Activated CD4-positive, alpha-beta T cell treated with anti-CD3 and anti-CD28 coated beads, Interleukin-2, amount 10 ng/mL, durations not matched to agents 24 days and 14 days (primary cell): ENCODE measurements around the gene CACNA2D3. TPM values are rescaled to one million over a fixed set of nuclear protein-coding genes. Genes with fewer than 3 reads are reported as not detected.

ENCODE experiments used
- DNase-seq: peaks from one replicate; pipeline ENCODE4 v3.0.0; 2022
- H3K27ac Mint-ChIP-seq: one replicate; pipeline ENCODE4 v1.8.0; 2022; ENCODE audit warnings: mild to moderate bottlenecking, mixed read lengths
- H3K27me3 Mint-ChIP-seq: one replicate; pipeline ENCODE4 v1.8.0; 2022; ENCODE audit warnings: mixed read lengths
- H3K36me3 Mint-ChIP-seq: one replicate; pipeline ENCODE4 v1.8.0; 2022; ENCODE audit warnings: low read depth, mild to moderate bottlenecking, mixed read lengths
- H3K4me1 Mint-ChIP-seq: one replicate; pipeline ENCODE4 v1.8.0; 2021; ENCODE audit warnings: mixed read lengths
- H3K4me3 Mint-ChIP-seq: one replicate; pipeline ENCODE4 v1.8.0; 2022; ENCODE audit warnings: mild to moderate bottlenecking, moderate library complexity, mixed read lengths
- H3K9me3 Mint-ChIP-seq: one replicate; pipeline ENCODE4 v1.8.0; 2021; ENCODE audit warnings: mixed read lengths
- intact Hi-C: fragments of 100-400 bp; cut with micrococcal nuclease; formaldehyde crosslinking; loops from one replicate; pipeline ENCODE4 v1.15.1; 2023
- total RNA-seq: library from RNA; stranded (reverse); gene quantifications from 2 replicates; pipeline ENCODE4 v1.2.3, GENCODE V29; 2022

The CACNA2D3 gene
- total RNA-seq, 1 donor from 2014 or later, result not detected

- DNase-seq, result no peak
- no peaks in the 10 kb centered on the region for H3K36me3 Mint-ChIP-seq
- no peak overlapping the region for H3K27ac Mint-ChIP-seq
- no peak overlapping the region for H3K4me3 Mint-ChIP-seq
- intact Hi-C loops, result no loop called here
- no peaks in the 10 kb centered on the region for H3K27me3 Mint-ChIP-seq
- no peaks in the 10 kb centered on the region for H3K4me1 Mint-ChIP-seq
- H3K9me3 Mint-ChIP-seq, result no peaks in the 10 kb centered on the region
Measured at GRCh38 chr3:54574906-54575617, 452.7 kb downstream of the CACNA2D3 start.

GRCh38 chr3:54575618-54575960 is 453.2 kb downstream of the CACNA2D3 start:
- Mint-ChIP-seq H3K4me1 (no peaks in the 10 kb centered on the region), H3K9me3 (no peaks in the 10 kb centered on the region), H3K36me3 (no peaks in the 10 kb centered on the region), H3K27me3 (no peaks in the 10 kb centered on the region), H3K27ac (no peak overlapping the region), H3K4me3 (no peak overlapping the region)
- no peak for DNase-seq
- intact Hi-C loops, result no loop called here

- Mint-ChIP-seq H3K4me1 (no peaks in the 10 kb centered on the region), H3K36me3 (no peaks in the 10 kb centered on the region), H3K27ac (no peak overlapping the region), H3K27me3 (no peaks in the 10 kb centered on the region), H3K4me3 (no peak overlapping the region), H3K9me3 (no peaks in the 10 kb centered on the region)
- no peak for DNase-seq
- intact Hi-C loops, result no loop called here
Measured at GRCh38 chr3:54577313-54577712, 455.0 kb downstream of the CACNA2D3 start.

- Mint-ChIP-seq H3K4me1 (no peaks in the 10 kb centered on the region), H3K36me3 (no peaks in the 10 kb centered on the region), H3K27me3 (no peaks in the 10 kb centered on the region), H3K4me3 (no peak overlapping the region), H3K9me3 (no peaks in the 10 kb centered on the region), H3K27ac (no peak overlapping the region)
- DNase-seq, result no peak
- intact Hi-C loops, result no loop called here
Measured at GRCh38 chr3:54578417-54578816, 456.1 kb downstream of the CACNA2D3 start.

- Mint-ChIP-seq H3K27ac (no peak overlapping the region), H3K9me3 (peaks cover 3% of the 10 kb centered on the region), H3K27me3 (no peaks in the 10 kb centered on the region), H3K4me3 (no peak overlapping the region), H3K4me1 (no peaks in the 10 kb centered on the region), H3K36me3 (no peaks in the 10 kb centered on the region)
- intact Hi-C loops, result no loop called here
- DNase-seq, result no peak
Measured at GRCh38 chr3:54580453-54580852, 458.1 kb downstream of the CACNA2D3 start.

GRCh38 chr3:54582424-54582823 is 460.1 kb downstream of the CACNA2D3 start:
- Mint-ChIP-seq H3K4me3 (no peak overlapping the region), H3K27ac (no peak overlapping the region), H3K4me1 (no peaks in the 10 kb centered on the region), H3K36me3 (no peaks in the 10 kb centered on the region), H3K9me3 (peaks cover 3% of the 10 kb centered on the region), H3K27me3 (no peaks in the 10 kb centered on the region)
- intact Hi-C loops, result no loop called here
- DNase-seq, result no peak

- no peak overlapping the region for H3K27ac Mint-ChIP-seq
- no peaks in the 10 kb centered on the region for H3K27me3 Mint-ChIP-seq
- no peaks in the 10 kb centered on the region for H3K4me1 Mint-ChIP-seq
- no peaks in the 10 kb centered on the region for H3K36me3 Mint-ChIP-seq
- DNase-seq, result no peak
- intact Hi-C loops, result no loop called here
- no peaks in the 10 kb centered on the region for H3K9me3 Mint-ChIP-seq
- H3K4me3 Mint-ChIP-seq, result no peak overlapping the region
Measured at GRCh38 chr3:54591157-54591556, 468.8 kb downstream of the CACNA2D3 start.

- Mint-ChIP-seq H3K4me1 (no peaks in the 10 kb centered on the region), H3K27me3 (no peaks in the 10 kb centered on the region), H3K9me3 (no peaks in the 10 kb centered on the region), H3K36me3 (no peaks in the 10 kb centered on the region), H3K27ac (no peak overlapping the region), H3K4me3 (no peak overlapping the region)
- intact Hi-C loops, result no loop called here
- DNase-seq, result no peak
Measured at GRCh38 chr3:54593653-54594052, 471.3 kb downstream of the CACNA2D3 start.

- H3K4me1 Mint-ChIP-seq, result no peaks in the 10 kb centered on the region
- H3K36me3 Mint-ChIP-seq, result no peaks in the 10 kb centered on the region
- intact Hi-C loops, result no loop called here
- DNase-seq, result no peak
- H3K27me3 Mint-ChIP-seq, result no peaks in the 10 kb centered on the region
- H3K4me3 Mint-ChIP-seq, result no peak overlapping the region
- H3K9me3 Mint-ChIP-seq, result no peaks in the 10 kb centered on the region
- H3K27ac Mint-ChIP-seq, result no peak overlapping the region
Measured at GRCh38 chr3:54596087-54596486, 473.7 kb downstream of the CACNA2D3 start.

- Mint-ChIP-seq H3K9me3 (no peaks in the 10 kb centered on the region), H3K27ac (no peak overlapping the region), H3K36me3 (no peaks in the 10 kb centered on the region), H3K4me1 (no peaks in the 10 kb centered on the region), H3K4me3 (no peak overlapping the region), H3K27me3 (no peaks in the 10 kb centered on the region)
- intact Hi-C loops, result no loop called here
- no peak for DNase-seq
Measured at GRCh38 chr3:54599716-54600115, 477.4 kb downstream of the CACNA2D3 start.

GRCh38 chr3:54600441-54601204 is 478.3 kb downstream of the CACNA2D3 start:
- Mint-ChIP-seq H3K36me3 (no peaks in the 10 kb centered on the region), H3K9me3 (no peaks in the 10 kb centered on the region), H3K4me3 (no peak overlapping the region), H3K27ac (no peak overlapping the region), H3K4me1 (no peaks in the 10 kb centered on the region), H3K27me3 (no peaks in the 10 kb centered on the region)
- intact Hi-C loops, result no loop called here
- DNase-seq, result peak; percentile 29

GRCh38 chr3:54604495-54604894 is 482.1 kb downstream of the CACNA2D3 start:
- Mint-ChIP-seq H3K27ac (no peak overlapping the region), H3K27me3 (no peaks in the 10 kb centered on the region), H3K9me3 (no peaks in the 10 kb centered on the region), H3K4me1 (no peaks in the 10 kb centered on the region), H3K36me3 (no peaks in the 10 kb centered on the region), H3K4me3 (no peak overlapping the region)
- intact Hi-C loops, result no loop called here
- DNase-seq, result no peak

GRCh38 chr3:54608041-54608440 is 485.7 kb downstream of the CACNA2D3 start:
- H3K27ac Mint-ChIP-seq, result no peak overlapping the region
- intact Hi-C loops, result no loop called here
- DNase-seq, result no peak
- H3K4me1 Mint-ChIP-seq, result no peaks in the 10 kb centered on the region
- H3K36me3 Mint-ChIP-seq, result no peaks in the 10 kb centered on the region
- H3K4me3 Mint-ChIP-seq, result no peak overlapping the region
- no peaks in the 10 kb centered on the region for H3K27me3 Mint-ChIP-seq
- no peaks in the 10 kb centered on the region for H3K9me3 Mint-ChIP-seq

GRCh38 chr3:54619053-54619452 is 496.7 kb downstream of the CACNA2D3 start:
- Mint-ChIP-seq H3K9me3 (peaks cover 4% of the 10 kb centered on the region), H3K36me3 (no peaks in the 10 kb centered on the region), H3K27me3 (no peaks in the 10 kb centered on the region), H3K27ac (no peak overlapping the region), H3K4me1 (no peaks in the 10 kb centered on the region), H3K4me3 (no peak overlapping the region)
- no peak for DNase-seq
- intact Hi-C loops, result no loop called here

GRCh38 chr3:54619531-54619930 is 497.2 kb downstream of the CACNA2D3 start:
- DNase-seq, result no peak
- Mint-ChIP-seq H3K27me3 (no peaks in the 10 kb centered on the region), H3K36me3 (no peaks in the 10 kb centered on the region), H3K9me3 (peaks cover 4% of the 10 kb centered on the region), H3K4me1 (no peaks in the 10 kb centered on the region), H3K4me3 (no peak overlapping the region), H3K27ac (no peak overlapping the region)
- intact Hi-C loops, result no loop called here
